Epithelial cell of proximal tubule (primary cell): ENCODE data around the gene FMNL3. TPM values are rescaled to one million over a fixed set of nuclear protein-coding genes. Genes with fewer than 3 reads are reported as not detected.

Experiments used
- DNase-seq: peaks from one replicate; pipeline ENCODE4 v3.0.0-alpha.2; 2011; ENCODE audit warnings: low read depth
- H3K4me3 ChIP-seq: 2 replicates; pipeline ENCODE4 v1.5.1; 2011; ENCODE audit warnings: low read depth, mild to moderate bottlenecking, low read length
- total RNA-seq: library from RNA; depleted of rRNA; stranded (reverse); fragments of >200 nt; gene quantifications from 2 replicates; pipeline ENCODE4 v1.2.3, GENCODE V29; 2015
- TF ChIP-seq, protein P1 (sequence below): conservative IDR thresholded peaks from 2 replicates; pipeline ENCODE4 v1.5.1; 2012; ENCODE audit warnings: low read depth, mild to moderate bottlenecking, low read length

Gene FMNL3
- total RNA-seq, 1 donor from 2014 or later = 21.7 TPM

- no peak overlapping the region for H3K4me3 ChIP-seq
- TF ChIP-seq, protein P1, sequence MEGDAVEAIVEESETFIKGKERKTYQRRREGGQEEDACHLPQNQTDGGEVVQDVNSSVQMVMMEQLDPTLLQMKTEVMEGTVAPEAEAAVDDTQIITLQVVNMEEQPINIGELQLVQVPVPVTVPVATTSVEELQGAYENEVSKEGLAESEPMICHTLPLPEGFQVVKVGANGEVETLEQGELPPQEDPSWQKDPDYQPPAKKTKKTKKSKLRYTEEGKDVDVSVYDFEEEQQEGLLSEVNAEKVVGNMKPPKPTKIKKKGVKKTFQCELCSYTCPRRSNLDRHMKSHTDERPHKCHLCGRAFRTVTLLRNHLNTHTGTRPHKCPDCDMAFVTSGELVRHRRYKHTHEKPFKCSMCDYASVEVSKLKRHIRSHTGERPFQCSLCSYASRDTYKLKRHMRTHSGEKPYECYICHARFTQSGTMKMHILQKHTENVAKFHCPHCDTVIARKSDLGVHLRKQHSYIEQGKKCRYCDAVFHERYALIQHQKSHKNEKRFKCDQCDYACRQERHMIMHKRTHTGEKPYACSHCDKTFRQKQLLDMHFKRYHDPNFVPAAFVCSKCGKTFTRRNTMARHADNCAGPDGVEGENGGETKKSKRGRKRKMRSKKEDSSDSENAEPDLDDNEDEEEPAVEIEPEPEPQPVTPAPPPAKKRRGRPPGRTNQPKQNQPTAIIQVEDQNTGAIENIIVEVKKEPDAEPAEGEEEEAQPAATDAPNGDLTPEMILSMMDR = no peak
- DNase-seq = no peak
Observed at GRCh38 chr12:49635656-49636055, 71.5 kb downstream of the FMNL3 start.

DNA sequence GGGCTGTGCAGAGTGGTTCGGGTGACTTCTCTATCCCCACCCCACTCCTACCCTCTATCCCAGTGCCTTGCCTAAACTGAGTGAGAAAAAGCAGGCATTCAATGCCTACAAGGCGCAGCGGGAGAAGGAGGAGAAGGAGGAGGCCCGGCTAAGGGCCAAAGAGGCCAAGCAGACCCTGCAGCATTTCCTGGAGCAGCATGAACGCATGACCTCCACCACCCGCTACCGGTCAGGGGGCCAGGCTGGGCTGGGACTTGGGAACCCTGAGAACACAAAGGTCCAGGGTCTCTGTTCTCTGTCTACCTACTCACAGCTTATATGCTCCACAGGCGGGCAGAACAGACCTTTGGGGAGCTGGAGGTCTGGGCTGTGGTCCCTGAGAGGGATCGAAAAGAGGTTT is 72.2 kb downstream of the FMNL3 start:
- TF ChIP-seq, protein P1 = no peak
- DNase-seq = no peak
- H3K4me3 ChIP-seq = no peak overlapping the region

- H3K4me3 ChIP-seq = no peak overlapping the region
- TF ChIP-seq, protein P1 = no peak
- no peak for DNase-seq
Observed at GRCh38 chr12:49633703-49634345, 73.4 kb downstream of the FMNL3 start.

DNA sequence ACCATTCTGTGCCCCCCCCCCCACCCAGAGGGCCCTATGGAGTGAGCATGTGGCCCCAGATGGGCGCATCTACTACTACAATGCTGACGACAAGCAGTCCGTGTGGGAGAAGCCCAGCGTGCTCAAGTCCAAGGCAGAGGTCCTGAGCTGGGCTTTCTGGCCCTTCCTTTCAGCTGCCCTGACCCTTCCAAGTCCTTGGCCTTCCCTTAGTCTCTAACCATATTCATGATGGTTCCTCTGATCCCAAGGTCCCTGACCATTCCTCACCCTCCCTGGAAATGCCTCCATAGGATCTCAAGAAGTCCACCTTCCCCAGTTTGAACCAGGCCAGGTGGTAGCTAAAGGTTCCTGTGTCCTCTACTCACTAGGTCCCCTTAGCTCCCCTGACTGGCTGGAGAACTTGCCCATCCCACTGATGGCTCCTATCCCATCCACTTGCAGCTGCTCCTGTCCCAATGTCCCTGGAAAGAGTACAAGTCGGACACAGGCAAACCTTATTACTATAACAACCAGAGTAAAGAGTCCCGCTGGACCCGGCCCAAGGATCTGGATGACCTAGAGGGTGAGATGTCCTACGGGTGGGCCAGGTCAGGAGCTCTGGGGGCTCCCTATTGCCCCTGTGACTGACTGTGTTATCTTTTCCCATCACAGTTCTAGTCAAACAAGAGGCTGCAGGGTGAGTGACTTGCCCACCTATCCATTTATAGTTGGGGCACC is 74.1 kb downstream of the FMNL3 start:
- TF ChIP-seq, protein P1 = no peak
- no peak overlapping the region for H3K4me3 ChIP-seq

DNA sequence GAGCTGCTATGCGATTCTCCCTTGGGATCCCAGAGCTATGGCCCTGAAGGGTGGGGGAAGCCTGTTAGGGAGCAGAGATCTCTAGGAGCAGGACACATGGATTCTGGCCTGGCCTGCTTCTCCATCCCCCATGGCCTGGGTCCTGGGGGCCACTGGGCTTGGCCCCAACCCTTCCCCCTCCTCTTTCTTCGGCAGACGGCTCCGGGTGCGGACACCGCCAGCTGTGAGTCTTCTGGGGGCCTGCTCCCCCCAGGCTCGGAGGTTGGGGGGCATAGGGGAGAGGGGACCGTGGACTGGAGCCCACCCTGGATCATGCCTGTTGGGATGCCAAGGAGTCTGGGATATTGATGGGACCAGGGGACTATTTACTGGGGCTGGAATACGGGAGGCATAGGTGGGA is 74.8 kb downstream of the FMNL3 start:
- H3K4me3 ChIP-seq = no peak overlapping the region
- TF ChIP-seq, protein P1 = no peak
- no peak for DNase-seq

More for the DNA sequence above, 74.1 kb downstream of the FMNL3 start:
- DNase-seq = no peak

DNA sequence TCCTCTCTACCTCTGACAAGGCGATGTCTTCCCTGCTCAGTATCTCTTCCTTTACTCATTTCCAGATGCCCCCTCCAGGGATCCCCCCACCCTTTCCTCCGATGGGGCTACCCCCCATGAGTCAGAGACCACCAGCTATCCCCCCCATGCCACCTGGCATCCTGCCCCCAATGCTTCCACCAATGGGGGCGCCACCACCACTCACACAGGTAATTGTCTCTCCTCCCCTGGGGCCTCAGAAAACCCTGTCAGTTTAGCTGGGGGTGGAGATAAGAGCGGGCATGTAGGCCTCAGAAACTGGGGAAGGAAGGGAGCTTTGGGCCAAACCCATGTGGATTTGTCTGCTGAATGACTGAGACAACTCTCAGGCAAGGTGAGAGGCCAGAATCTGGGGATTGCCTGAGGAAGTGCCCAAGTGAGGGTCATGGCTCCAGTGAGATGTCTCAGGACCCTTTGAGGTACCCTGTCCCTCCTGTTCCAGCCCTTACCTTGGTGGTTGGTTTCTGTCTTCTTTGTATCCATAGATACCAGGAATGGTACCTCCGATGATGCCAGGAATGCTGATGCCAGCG is 75.8 kb downstream of the FMNL3 start:
- no peak overlapping the region for H3K4me3 ChIP-seq
- DNase-seq = no peak
- TF ChIP-seq, protein P1 = no peak
